Loucy (cell line): Measurements from ENCODE around the gene CCDC107.

Experiments
- H2AFZ ChIP-seq: fragments of 200-600 bp; sonication (generic); 2 replicates; pipeline ENCODE4 v1.6.0; 2016; ENCODE audit warnings: antibody characterized with exemption, mild to moderate bottlenecking, low read length, moderate library complexity
- H3F3A ChIP-seq: fragments of 200-600 bp; 2 replicates; pipeline ENCODE4 v1.6.0; 2016; ENCODE audit warnings: antibody characterized with exemption, low read depth, mild to moderate bottlenecking
- H3K27me3 ChIP-seq: fragments of 200-600 bp; sonication (generic); 2 replicates; pipeline ENCODE4 v1.6.1; 2014; ENCODE audit warnings: low read length, mild to moderate bottlenecking; ENCODE audit not compliant: insufficient read depth, poor library complexity, severe bottlenecking
- H3K36me3 ChIP-seq: fragments of 200-600 bp; sonication (generic); 2 replicates; pipeline ENCODE4 v1.6.1; 2016; ENCODE audit warnings: low read length; ENCODE audit not compliant: insufficient read depth
- H3K4me1 ChIP-seq: fragments of 200-600 bp; sonication (generic); 2 replicates; pipeline ENCODE4 v1.5.1; 2014; ENCODE audit warnings: low read length, mild to moderate bottlenecking; ENCODE audit not compliant: insufficient read depth, poor library complexity, severe bottlenecking
- H3K4me2 ChIP-seq: fragments of 200-600 bp; sonication (generic); 2 replicates; pipeline ENCODE4 v1.6.0; 2014; ENCODE audit warnings: antibody characterized with exemption, low read length, low read depth, mild to moderate bottlenecking; ENCODE audit not compliant: poor library complexity, severe bottlenecking
- H3K4me3 ChIP-seq: fragments of 200-600 bp; sonication (generic); 2 replicates; pipeline ENCODE4 v1.5.1; 2014; ENCODE audit warnings: low read length, mild to moderate bottlenecking, mixed read lengths; ENCODE audit not compliant: poor library complexity, severe bottlenecking
- H3K79me2 ChIP-seq: fragments of 200-600 bp; sonication (generic); 2 replicates; pipeline ENCODE4 v1.6.1; 2014; ENCODE audit warnings: low read length; ENCODE audit not compliant: insufficient read depth
- H3K9ac ChIP-seq: fragments of 200-600 bp; sonication (generic); 2 replicates; pipeline ENCODE4 v1.6.0; 2014; ENCODE audit warnings: mild to moderate bottlenecking, low read depth, low read length, moderate library complexity; ENCODE audit not compliant: poor library complexity, severe bottlenecking
- H3K9me2 ChIP-seq: fragments of 200-600 bp; sonication (generic); replicated peaks from 2 replicates; pipeline ENCODE4 v1.6.1; 2016; ENCODE audit warnings: low read depth, low read length, mixed read lengths
- H3K9me3 ChIP-seq: fragments of 200-600 bp; sonication (generic); 2 replicates; pipeline ENCODE4 v1.6.1; 2014; ENCODE audit warnings: mild to moderate bottlenecking, antibody characterized with exemption, low read length, low read depth; ENCODE audit not compliant: insufficient read depth
- H4K20me1 ChIP-seq: fragments of 200-600 bp; sonication (generic); 2 replicates; pipeline ENCODE4 v1.6.0; 2014; ENCODE audit warnings: antibody characterized with exemption, low read length, mild to moderate bottlenecking; ENCODE audit not compliant: insufficient read depth, poor library complexity, severe bottlenecking
- EZH2phosphoT487 ChIP-seq: fragments of 200-600 bp; IDR thresholded peaks from 2 replicates; pipeline ENCODE4 v1.6.1; 2018; ENCODE audit warnings: antibody characterized with exemption, mild to moderate bottlenecking, moderate library complexity, borderline replicate concordance
- TF ChIP-seq, protein P1 (sequence below): fragments of 200-600 bp; sonication (generic); conservative IDR thresholded peaks from 2 replicates; pipeline ENCODE4 v1.5.1; 2014; ENCODE audit warnings: mild to moderate bottlenecking, antibody characterized with exemption, low read length

The CCDC107 gene

DNA sequence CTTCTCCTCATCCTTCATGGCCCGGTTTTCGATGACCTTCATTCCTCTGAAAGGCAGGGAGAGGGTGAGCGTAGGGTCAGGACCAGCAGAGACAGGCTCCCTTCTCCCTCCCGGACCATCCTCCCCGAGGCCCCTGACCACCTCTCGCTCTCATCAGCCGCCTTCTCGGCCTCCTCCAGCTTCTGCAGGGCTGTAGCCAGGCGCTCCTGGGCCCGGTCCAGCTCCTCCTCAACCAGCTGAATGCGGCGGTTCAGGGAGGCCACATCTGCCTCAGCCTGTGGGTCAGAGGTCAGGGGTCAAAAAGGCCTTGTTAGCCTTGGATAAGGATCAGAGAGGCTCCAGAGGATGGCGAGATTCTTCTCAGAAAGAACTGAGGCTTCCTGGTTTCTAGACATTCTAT lies 27.4 kb downstream of the CCDC107 start:
- Histone ChIP-seq H3K79me2 (no peaks in the 10 kb centered on the region), H3K9me2 (no peaks in the 10 kb centered on the region), H2AFZ (no peak overlapping the region), H4K20me1 (no peaks in the 10 kb centered on the region), H3K27me3 (no peaks in the 10 kb centered on the region), H3K9me3 (no peaks in the 10 kb centered on the region), H3K4me1 (peaks cover 8% of the 10 kb centered on the region), H3K36me3 (no peaks in the 10 kb centered on the region), H3F3A (no peaks in the 10 kb centered on the region), H3K4me2 (no peak overlapping the region), H3K9ac (no peak overlapping the region), H3K4me3 (no peak overlapping the region)
- TF ChIP-seq, protein P1, sequence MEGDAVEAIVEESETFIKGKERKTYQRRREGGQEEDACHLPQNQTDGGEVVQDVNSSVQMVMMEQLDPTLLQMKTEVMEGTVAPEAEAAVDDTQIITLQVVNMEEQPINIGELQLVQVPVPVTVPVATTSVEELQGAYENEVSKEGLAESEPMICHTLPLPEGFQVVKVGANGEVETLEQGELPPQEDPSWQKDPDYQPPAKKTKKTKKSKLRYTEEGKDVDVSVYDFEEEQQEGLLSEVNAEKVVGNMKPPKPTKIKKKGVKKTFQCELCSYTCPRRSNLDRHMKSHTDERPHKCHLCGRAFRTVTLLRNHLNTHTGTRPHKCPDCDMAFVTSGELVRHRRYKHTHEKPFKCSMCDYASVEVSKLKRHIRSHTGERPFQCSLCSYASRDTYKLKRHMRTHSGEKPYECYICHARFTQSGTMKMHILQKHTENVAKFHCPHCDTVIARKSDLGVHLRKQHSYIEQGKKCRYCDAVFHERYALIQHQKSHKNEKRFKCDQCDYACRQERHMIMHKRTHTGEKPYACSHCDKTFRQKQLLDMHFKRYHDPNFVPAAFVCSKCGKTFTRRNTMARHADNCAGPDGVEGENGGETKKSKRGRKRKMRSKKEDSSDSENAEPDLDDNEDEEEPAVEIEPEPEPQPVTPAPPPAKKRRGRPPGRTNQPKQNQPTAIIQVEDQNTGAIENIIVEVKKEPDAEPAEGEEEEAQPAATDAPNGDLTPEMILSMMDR, result no peak
- no peak for TF ChIP-seq EZH2phosphoT487

DNA sequence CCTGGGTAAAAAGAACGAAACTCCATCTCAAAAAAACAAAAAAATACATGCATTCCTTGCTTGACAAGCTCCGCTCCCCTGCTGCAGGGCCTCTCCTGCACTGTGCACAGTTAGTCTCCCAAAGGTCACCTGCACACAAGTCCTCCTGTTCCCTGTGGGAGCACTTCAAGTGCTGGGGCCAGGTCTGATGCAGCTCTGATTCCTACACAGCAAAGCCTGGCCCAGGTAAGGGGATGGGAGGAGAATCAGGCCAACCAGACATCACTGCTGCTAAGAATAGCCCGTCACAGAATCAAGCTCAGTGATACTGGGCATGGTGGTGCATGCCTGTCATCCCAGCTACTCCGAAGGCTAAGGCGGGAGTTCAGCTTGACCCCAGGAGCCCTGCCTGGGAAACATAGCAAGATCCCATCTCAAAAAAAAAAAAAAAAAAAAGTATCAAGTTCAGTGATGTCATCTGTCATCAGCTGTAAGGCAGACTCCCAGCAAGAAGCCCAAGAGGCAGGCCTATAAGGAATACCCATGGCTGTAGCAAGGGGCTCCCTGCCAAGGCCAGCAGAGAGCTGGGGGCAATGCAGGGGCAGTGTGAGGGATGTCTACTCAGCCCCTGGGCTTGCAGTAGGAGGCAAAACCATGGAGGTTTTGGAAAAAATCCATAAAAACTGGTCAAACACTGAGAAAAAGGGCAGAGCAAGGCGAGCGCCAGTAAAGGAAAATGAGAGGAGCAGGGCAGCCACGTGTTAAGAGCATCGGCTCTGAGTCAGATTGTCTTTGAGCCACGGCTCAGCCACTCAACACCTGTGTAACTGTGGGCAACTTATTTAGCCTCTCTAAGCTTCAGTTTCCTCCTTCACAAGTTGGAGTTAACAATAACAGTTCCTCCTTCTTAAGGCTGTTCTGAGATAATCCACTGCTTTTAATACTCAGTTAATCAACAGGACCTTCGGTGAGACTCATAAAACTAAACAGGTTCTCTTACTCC lies 28.4 kb downstream of the CCDC107 start:
- H3K4me2 ChIP-seq, result no peak overlapping the region

DNA sequence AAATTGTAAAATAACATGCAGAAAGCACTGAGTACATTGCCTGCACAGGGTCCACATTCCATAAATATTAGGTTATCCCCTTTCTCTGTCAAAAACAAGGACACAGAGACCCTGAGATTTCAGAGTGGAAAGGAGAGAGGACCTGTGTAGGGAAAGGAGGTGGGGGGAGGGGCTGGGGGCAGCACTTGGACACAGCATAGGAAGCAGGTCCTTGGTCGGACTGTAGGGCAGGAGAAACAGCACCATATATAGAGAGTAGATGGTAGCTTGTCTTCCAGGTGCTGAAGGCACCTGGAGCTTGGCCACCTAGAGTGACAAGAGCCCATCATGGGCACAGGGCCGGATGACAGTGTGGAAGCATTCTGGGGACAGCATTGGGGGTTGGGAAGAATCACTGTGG lies 29.2 kb downstream of the CCDC107 start:
- Histone ChIP-seq H3K4me2 (no peak overlapping the region), H3K4me1 (peaks cover 8% of the 10 kb centered on the region), H2AFZ (no peak overlapping the region), H3K9me3 (no peaks in the 10 kb centered on the region), H3K36me3 (no peaks in the 10 kb centered on the region), H3K9me2 (no peaks in the 10 kb centered on the region), H4K20me1 (no peaks in the 10 kb centered on the region), H3K79me2 (no peaks in the 10 kb centered on the region), H3K9ac (no peak overlapping the region), H3F3A (no peaks in the 10 kb centered on the region), H3K27me3 (no peaks in the 10 kb centered on the region), H3K4me3 (no peak overlapping the region)
- TF ChIP-seq, protein P1, result no peak
- no peak for TF ChIP-seq EZH2phosphoT487

More for the DNA sequence above, 28.4 kb downstream of the CCDC107 start:
- H3K27me3 ChIP-seq, result no peaks in the 10 kb centered on the region
- no peaks in the 10 kb centered on the region for H3F3A ChIP-seq
- no peaks in the 10 kb centered on the region for H3K36me3 ChIP-seq
- H3K9ac ChIP-seq, result no peak overlapping the region
- H3K79me2 ChIP-seq, result no peaks in the 10 kb centered on the region
- no peaks in the 10 kb centered on the region for H3K9me2 ChIP-seq
- no peaks in the 10 kb centered on the region for H4K20me1 ChIP-seq
- no peak overlapping the region for H3K4me3 ChIP-seq
- TF ChIP-seq, protein P1, result no peak
- no peak for TF ChIP-seq EZH2phosphoT487
- H3K4me1 ChIP-seq, result peaks cover 8% of the 10 kb centered on the region
- no peaks in the 10 kb centered on the region for H3K9me3 ChIP-seq
- H2AFZ ChIP-seq, result no peak overlapping the region
